Endothelial cell of umbilical vein (primary cell): ENCODE results near the gene RBBP5.

Source experiments
- CTCF ChIP-seq, 2 donors: IDR thresholded peaks; 1 replicate in 1 of 2; 2 replicates in 1 of 2; pipeline ENCODE4 v1.5.1; 2011; ENCODE audit warnings: low read length in 2 of 2, mild to moderate bottlenecking in 2 of 2, moderate library complexity in 2 of 2, control low read depth in 1 of 2, inconsistent platforms in 1 of 2, low read depth in 1 of 2; ENCODE audit not compliant: insufficient read depth in 1 of 2; ENCODE audit errors: extremely low read depth in 1 of 2
- GATA2 ChIP-seq: IDR thresholded peaks from 2 replicates; pipeline ENCODE4 v1.7.0; 2011; ENCODE audit warnings: low read depth, mild to moderate bottlenecking, moderate library complexity, mixed read lengths, low read length; ENCODE audit not compliant: insufficient read length, insufficient read depth
- POLR2A ChIP-seq: IDR thresholded peaks from 2 replicates; pipeline ENCODE4 v1.6.1; 2012; ENCODE audit warnings: low read depth, mild to moderate bottlenecking, control low read depth, low read length

GRCh38 chr1:205048382-205048781 lies 73.4 kb downstream of the RBBP5 start:
- TF ChIP-seq CTCF (IDR thresholded peaks at IDR 0.05; ENCODE audit: extremely low read depth in 1 of 2, insufficient read depth in 1 of 2, low read depth in 1 of 2, low read length in 2 of 2) (no peak), POLR2A (no peak), GATA2 (no peak)
